Activated CD4-positive, alpha-beta T cell treated with anti-CD3 and anti-CD28 coated beads, Interleukin-2, amount 50 U/mL, for 24 hours (primary cell): ENCODE data around the gene KIFC3.
"Not testable (repeated sequence)": the region's sequence is repeated elsewhere in the genome, so short reads cannot be mapped to it uniquely, and the experiment has no call there.

ENCODE experiments used
- DNase-seq, 2 donors: peaks; one replicate each; pipeline ENCODE4 v3.0.0-alpha.2; 2020; ENCODE audit warnings: low read depth in 1 of 2, low spot score in 1 of 2

The KIFC3 gene

DNA sequence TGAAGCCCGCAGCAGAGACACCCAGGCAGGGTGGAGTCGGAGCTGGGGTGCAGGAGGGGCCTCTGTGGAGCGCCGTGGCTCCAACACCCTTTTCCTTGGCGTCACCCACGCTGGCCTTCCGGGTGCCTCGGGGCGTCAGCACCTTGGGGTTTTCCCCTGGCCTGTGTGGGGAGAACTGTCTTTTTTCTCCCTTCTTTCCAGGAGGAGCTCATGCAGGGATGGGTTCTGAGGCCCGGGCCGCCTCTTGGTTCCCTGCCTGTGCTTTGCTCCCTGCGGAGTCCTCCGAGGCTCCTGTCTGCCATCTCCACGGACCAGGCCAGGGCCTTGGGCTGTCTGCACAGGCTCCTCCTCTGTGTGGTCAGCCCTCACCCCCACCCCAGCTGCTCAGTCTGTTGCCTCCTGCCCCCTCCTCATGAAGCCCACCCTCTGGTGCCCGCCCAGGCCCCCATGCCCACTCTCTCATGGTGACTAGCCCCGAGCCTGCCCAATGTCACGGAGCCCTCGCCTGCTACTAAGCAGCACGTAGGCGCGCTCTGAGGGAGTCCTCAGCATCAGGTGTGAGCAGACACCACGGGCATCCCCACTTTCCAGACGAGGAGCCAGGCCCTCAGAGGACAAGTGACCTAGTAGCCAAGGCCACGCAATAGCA is 61.7 kb downstream of the KIFC3 start:
- DNase-seq = no peak

- no peak for DNase-seq
Observed at GRCh38 chr16:57739756-57740422, 62.4 kb downstream of the KIFC3 start.

GRCh38 chr16:57738844-57739243 is 63.4 kb downstream of the KIFC3 start:
- no peak for DNase-seq

DNA sequence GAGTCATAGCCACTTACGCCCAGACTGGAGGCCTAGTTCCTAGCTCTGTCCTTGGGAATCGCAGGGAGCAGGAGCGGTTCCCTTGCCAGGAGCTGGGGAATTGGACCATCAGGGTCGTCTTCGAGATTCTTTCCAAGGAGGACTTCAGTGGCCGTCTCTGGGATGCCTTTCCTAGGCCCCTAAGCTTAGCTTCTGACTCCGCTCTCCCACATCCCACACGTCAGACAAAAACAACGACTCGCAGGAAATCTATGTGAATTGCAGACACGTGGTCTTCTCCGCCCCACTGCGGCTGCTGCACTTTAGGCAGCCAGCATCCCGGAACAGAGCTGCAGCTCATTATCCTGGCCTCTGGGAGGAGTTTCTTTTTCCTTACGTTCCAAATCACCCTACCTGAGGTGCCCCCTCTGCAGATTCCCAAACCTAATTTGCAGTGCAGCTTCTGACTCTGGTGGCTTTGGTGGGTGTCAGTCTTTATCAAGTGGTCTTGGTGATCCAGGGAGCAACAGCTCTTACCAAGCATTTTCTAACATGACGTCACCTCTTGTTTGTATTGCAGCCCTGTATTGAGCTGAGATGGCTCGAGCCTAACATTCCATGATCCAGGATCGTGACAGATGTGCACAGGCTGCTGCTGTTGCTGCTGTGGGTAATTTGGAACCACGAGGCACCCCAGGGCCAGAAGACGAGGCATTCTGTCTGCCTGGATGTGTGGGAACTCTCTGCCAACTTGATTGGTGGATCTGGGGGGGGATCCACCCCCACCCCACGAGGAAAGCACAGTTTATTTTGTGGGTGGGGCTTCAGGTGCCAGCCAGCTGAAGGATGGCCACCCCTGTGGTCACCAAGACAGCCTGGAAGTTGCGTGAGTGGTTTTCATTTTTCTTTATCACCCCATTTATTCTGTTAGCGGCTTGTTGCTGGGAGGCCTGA is 65.6 kb downstream of the KIFC3 start:
- DNase-seq = peak in 1 of 2 donors; percentile 29

DNA sequence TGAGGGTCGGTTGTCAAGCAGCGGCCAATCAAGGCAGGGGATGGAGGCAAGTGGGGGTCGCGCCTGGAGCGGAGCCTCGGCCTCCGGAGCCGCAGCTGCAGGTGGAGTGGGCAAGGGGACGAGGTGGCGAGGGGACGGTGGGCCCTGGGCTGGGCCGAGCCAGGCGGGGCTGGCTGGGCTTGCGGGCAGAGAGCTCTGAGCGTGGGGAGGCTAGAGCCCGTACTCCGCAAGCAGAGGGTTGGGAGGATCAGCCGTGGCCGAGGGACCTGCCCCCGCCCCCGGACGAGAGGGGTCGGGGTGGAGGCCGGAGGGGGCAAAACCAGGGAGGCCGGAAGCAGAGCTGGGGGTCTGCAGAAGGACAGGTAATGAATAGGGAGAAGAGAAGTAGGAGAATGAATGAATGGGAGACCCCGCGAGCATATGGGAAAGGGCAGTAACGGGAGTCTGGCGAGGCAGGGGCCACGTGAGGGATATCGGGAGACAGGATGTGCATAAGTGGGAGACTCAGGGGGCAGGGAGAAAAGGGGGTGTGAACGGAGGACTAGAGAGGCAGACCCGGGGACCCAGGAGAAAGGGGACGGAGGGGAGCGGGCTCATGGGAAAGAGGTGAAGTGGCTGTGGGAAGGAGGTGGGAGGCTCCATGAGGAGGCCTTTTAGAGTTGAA is 66.4 kb downstream of the KIFC3 start, which contains the start of gene KATNB1:
Gene KATNB1, plus strand, starts transcription at position 16 of the 664 bp plus-strand sequence. CDS start 1,474 bp downstream, outside the sequence.
- DNase-seq = no peak

GRCh38 chr16:57734925-57735754 is 67.2 kb downstream of the KIFC3 start:
- peak; percentile 96 to 97 for DNase-seq

- no peak for DNase-seq
Observed at GRCh38 chr16:57734308-57734924, 67.9 kb downstream of the KIFC3 start.

- no peak for DNase-seq
Observed at GRCh38 chr16:57732714-57733113, 69.6 kb downstream of the KIFC3 start.

DNA sequence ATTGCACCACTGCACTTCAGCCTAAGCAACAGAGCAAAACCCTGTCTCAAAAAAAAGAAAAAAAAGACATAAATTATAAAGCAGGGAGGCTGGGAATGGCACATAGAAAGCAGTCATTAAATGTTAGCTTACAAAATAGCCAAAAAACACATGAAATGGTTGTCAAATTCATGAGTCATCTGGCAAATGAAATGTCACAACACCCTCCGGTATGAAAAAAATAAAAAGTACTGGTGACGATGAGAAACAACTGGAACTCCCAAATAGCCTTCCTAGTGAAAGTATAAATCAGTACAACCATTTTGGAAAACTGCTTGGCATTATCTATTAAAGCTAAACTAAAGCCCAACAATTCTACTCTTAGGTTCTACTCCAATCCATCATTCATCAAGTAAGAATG is 70.3 kb downstream of the KIFC3 start:
- no peak for DNase-seq

DNA sequence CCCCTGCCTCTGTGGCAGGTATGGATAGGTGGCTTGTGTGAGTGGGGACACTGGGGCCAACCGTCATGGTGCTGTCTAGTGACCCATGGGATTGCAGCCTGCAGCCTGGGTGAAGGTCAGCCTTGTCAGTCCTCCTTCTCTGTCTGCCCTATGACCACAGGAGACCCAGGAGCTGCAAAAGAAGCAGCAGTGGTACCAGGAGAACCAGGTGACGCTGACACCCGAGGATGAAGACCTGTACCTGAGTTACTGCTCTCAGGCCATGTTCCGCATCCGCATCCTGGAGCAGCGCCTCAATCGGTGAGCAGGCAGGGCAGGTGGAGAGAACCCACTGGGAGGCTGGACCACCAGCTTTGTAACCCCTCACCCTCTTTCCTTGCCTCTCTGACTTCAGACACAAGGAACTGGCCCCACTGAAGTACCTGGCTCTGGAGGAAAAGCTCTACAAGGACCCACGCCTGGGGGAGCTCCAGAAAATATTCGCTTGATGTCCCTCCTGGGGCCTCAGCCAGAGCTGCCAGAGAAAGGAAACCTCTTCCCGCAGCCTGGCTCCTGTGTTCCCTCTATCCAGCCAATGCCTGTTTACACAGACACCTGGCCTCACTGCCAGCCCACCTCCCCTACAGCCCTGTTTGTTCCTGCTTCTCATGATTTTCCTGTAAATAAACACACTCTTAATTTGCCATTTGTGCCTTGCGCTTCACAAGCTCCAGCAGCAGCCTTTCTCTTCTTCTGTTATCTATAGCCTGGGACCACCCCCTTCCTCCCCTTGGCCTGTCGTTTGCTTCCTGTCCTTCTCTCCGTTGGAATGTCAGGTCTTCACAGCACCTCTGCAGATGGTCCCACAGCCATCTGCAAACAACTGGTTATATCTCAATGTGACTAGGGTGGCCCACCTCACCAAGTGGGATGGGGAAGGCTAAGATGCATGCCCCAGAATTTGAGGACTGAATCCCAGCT is 71.2 kb downstream of the KIFC3 start:
- no peak for DNase-seq

DNA sequence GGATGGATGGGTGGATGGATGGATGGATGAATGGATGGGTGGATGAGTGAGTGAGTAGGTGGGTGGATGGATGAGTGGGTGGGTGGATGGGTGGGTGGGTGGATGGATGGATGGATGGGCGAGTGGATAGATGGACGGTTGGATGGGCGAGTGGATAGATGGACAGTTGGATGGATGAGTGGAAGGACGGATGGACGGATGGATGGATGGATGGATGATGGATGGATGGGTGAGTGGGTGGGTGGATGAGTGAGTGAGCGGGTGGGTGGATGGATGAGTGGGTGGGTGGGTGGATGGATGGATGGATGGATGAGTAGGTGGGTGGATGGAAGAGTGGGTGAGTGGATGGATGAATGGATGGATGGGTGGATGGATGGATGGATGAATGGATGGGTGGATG is 72.4 kb downstream of the KIFC3 start:
- not testable (repeated sequence) for DNase-seq

DNA sequence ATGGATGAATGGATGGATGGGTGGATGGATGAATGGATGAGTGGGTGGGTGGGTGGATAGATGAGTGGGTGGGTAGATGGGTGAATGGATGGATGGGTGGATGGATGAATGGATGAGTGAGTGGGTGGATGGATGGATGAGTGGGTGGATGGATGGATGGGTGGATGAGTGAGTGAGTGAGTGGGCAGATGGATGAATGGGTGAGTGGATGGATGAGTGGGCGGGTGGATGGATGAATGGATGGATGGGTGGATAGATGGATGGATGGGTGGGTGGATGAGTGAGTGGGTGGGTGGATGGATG is 73.2 kb downstream of the KIFC3 start:
- DNase-seq = no peak

DNA sequence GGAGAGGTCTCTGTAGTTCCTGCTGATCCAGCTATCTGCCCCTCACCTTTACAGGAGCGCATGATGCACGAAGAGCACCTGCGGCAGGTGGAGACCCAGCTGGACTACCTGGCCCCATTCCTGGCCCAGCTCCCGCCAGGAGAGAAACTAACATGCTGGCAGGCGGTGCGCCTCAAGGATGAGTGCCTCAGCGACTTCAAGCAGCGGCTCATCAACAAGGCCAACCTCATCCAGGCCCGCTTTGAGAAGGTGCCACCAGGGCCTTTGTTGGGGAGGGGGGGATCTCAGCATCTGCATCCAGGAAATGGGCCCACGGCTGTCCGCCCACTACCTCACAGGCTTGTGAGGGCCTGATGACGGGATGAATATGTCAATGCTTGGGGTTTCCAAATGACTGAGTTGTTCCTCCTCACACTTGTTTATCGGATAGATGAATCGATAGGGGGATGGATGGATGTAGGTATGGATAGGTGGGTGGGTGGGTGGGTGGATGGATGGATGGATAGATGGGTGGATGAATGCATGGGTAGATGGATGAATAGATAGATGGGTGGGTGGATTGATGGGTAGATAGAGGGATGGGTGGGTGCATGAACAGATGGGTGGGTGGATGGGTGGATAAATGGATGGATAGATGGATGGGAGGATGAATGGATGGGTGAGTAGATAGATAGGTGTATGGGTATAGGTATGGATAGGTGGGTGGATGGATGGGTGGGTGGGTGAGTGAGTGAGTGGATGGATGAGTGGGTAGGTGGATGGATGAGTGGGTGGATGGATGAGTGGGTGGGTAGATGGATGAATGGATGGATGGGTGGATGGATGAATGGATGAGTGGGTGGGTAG is 73.7 kb downstream of the KIFC3 start:
- no peak for DNase-seq

- no peak for DNase-seq
Observed at GRCh38 chr16:57727610-57728009, 74.7 kb downstream of the KIFC3 start.

- no peak for DNase-seq
Observed at GRCh38 chr16:57726433-57726947, 75.8 kb downstream of the KIFC3 start.

GRCh38 chr16:57725976-57726375 is 76.3 kb downstream of the KIFC3 start:
- no peak for DNase-seq

- DNase-seq = no peak
Observed at GRCh38 chr16:57725554-57725953, 76.7 kb downstream of the KIFC3 start.

DNA sequence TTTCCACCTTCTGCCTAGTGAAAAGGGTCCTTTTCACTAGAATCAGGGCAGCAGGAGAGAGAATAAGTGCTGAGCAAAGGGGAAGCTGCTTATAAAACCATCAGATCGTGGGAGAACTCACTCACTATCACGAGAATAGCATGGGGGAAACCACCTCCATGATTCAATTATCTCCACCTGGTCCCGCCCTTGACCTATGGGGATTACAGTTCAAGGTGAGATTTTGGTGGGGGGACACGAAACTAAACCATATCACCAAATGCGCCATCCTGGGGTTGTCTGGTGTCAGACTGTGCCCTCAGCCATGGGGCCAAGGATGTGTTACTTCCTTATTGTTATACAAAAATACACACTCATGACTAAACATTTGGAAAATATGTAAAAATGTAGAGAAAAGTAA is 77.1 kb downstream of the KIFC3 start:
- no peak for DNase-seq
